ENCODE results near the gene KCND3.

KCND3 gene

GRCh38 chr1:111961773-111962565 is 27.5 kb downstream of the KCND3 start:
- H3K27ac ChIP-seq (ENCODE audit: low read depth in 2 of 2, low read length in 2 of 2) = no peak overlapping the region
- H3K4me3 ChIP-seq (ENCODE audit: low read length in 2 of 2) = no peak overlapping the region
- no peaks in the 10 kb centered on the region for H3K27me3 ChIP-seq (ENCODE audit: control insufficient read depth in 2 of 2, insufficient read depth in 2 of 2, low read length in 2 of 2)
- no peaks in the 10 kb centered on the region for H3K9me3 ChIP-seq (ENCODE audit: control insufficient read depth in 2 of 2, low read length in 2 of 2)
- no peak overlapping the region for H3K9ac ChIP-seq (ENCODE audit: low read depth in 1 of 2, low read length in 2 of 2)
- H3K4me1 ChIP-seq (ENCODE audit: control insufficient read depth in 2 of 2, insufficient read depth in 2 of 2, low read length in 2 of 2) = peaks cover 0 to 6% of the 10 kb centered on the region in 2 donors
- H3K36me3 ChIP-seq (ENCODE audit: control insufficient read depth in 2 of 2, insufficient read depth in 2 of 2, low read length in 2 of 2) = no peaks in the 10 kb centered on the region

- Histone ChIP-seq H3K9me3 (ENCODE audit: control insufficient read depth in 2 of 2, low read length in 2 of 2) (no peaks in the 10 kb centered on the region), H3K4me1 (ENCODE audit: control insufficient read depth in 2 of 2, insufficient read depth in 2 of 2, low read length in 2 of 2) (peaks cover 0 to 6% of the 10 kb centered on the region in 2 donors), H3K27me3 (ENCODE audit: control insufficient read depth in 2 of 2, insufficient read depth in 2 of 2, low read length in 2 of 2) (no peaks in the 10 kb centered on the region), H3K36me3 (ENCODE audit: control insufficient read depth in 2 of 2, insufficient read depth in 2 of 2, low read length in 2 of 2) (no peaks in the 10 kb centered on the region), H3K27ac (ENCODE audit: low read depth in 2 of 2, low read length in 2 of 2) (no peak overlapping the region), H3K4me3 (ENCODE audit: low read length in 2 of 2) (no peak overlapping the region), H3K9ac (ENCODE audit: low read depth in 1 of 2, low read length in 2 of 2) (no peak overlapping the region)
Observed at GRCh38 chr1:111961016-111961415, 28.5 kb downstream of the KCND3 start.

- Histone ChIP-seq H3K27me3 (ENCODE audit: control insufficient read depth in 2 of 2, insufficient read depth in 2 of 2, low read length in 2 of 2) (no peaks in the 10 kb centered on the region), H3K4me1 (ENCODE audit: control insufficient read depth in 2 of 2, insufficient read depth in 2 of 2, low read length in 2 of 2) (peaks cover 0 to 6% of the 10 kb centered on the region in 2 donors), H3K9me3 (ENCODE audit: control insufficient read depth in 2 of 2, low read length in 2 of 2) (no peaks in the 10 kb centered on the region), H3K36me3 (ENCODE audit: control insufficient read depth in 2 of 2, insufficient read depth in 2 of 2, low read length in 2 of 2) (no peaks in the 10 kb centered on the region), H3K4me3 (ENCODE audit: low read length in 2 of 2) (no peak overlapping the region), H3K9ac (ENCODE audit: low read depth in 1 of 2, low read length in 2 of 2) (no peak overlapping the region), H3K27ac (ENCODE audit: low read depth in 2 of 2, low read length in 2 of 2) (no peak overlapping the region)
Observed at GRCh38 chr1:111959436-111959835, 30.0 kb downstream of the KCND3 start.

GRCh38 chr1:111958851-111959250 is 30.6 kb downstream of the KCND3 start:
- no peak overlapping the region for H3K27ac ChIP-seq (ENCODE audit: low read depth in 2 of 2, low read length in 2 of 2)
- peaks cover 0 to 6% of the 10 kb centered on the region in 2 donors for H3K4me1 ChIP-seq (ENCODE audit: control insufficient read depth in 2 of 2, insufficient read depth in 2 of 2, low read length in 2 of 2)
- H3K27me3 ChIP-seq (ENCODE audit: control insufficient read depth in 2 of 2, insufficient read depth in 2 of 2, low read length in 2 of 2) = no peaks in the 10 kb centered on the region
- H3K4me3 ChIP-seq (ENCODE audit: low read length in 2 of 2) = no peak overlapping the region
- no peaks in the 10 kb centered on the region for H3K9me3 ChIP-seq (ENCODE audit: control insufficient read depth in 2 of 2, low read length in 2 of 2)
- H3K36me3 ChIP-seq (ENCODE audit: control insufficient read depth in 2 of 2, insufficient read depth in 2 of 2, low read length in 2 of 2) = no peaks in the 10 kb centered on the region
- H3K9ac ChIP-seq (ENCODE audit: low read depth in 1 of 2, low read length in 2 of 2) = no peak overlapping the region

- H3K4me3 ChIP-seq (ENCODE audit: low read length in 2 of 2) = no peak overlapping the region
- peaks cover 0 to 6% of the 10 kb centered on the region in 2 donors for H3K4me1 ChIP-seq (ENCODE audit: control insufficient read depth in 2 of 2, insufficient read depth in 2 of 2, low read length in 2 of 2)
- H3K9me3 ChIP-seq (ENCODE audit: control insufficient read depth in 2 of 2, low read length in 2 of 2) = no peaks in the 10 kb centered on the region
- H3K27ac ChIP-seq (ENCODE audit: low read depth in 2 of 2, low read length in 2 of 2) = no peak overlapping the region
- no peak overlapping the region for H3K9ac ChIP-seq (ENCODE audit: low read depth in 1 of 2, low read length in 2 of 2)
- no peaks in the 10 kb centered on the region for H3K36me3 ChIP-seq (ENCODE audit: control insufficient read depth in 2 of 2, insufficient read depth in 2 of 2, low read length in 2 of 2)
- H3K27me3 ChIP-seq (ENCODE audit: control insufficient read depth in 2 of 2, insufficient read depth in 2 of 2, low read length in 2 of 2) = no peaks in the 10 kb centered on the region
Observed at GRCh38 chr1:111958075-111958474, 31.4 kb downstream of the KCND3 start.

- Histone ChIP-seq H3K9me3 (ENCODE audit: control insufficient read depth in 2 of 2, low read length in 2 of 2) (no peaks in the 10 kb centered on the region), H3K9ac (ENCODE audit: low read depth in 1 of 2, low read length in 2 of 2) (no peak overlapping the region), H3K4me1 (ENCODE audit: control insufficient read depth in 2 of 2, insufficient read depth in 2 of 2, low read length in 2 of 2) (peaks cover 0 to 6% of the 10 kb centered on the region in 2 donors), H3K36me3 (ENCODE audit: control insufficient read depth in 2 of 2, insufficient read depth in 2 of 2, low read length in 2 of 2) (no peaks in the 10 kb centered on the region), H3K27ac (ENCODE audit: low read depth in 2 of 2, low read length in 2 of 2) (no peak overlapping the region), H3K4me3 (ENCODE audit: low read length in 2 of 2) (no peak overlapping the region), H3K27me3 (ENCODE audit: control insufficient read depth in 2 of 2, insufficient read depth in 2 of 2, low read length in 2 of 2) (no peaks in the 10 kb centered on the region)
Observed at GRCh38 chr1:111956155-111956771, 33.2 kb downstream of the KCND3 start.

- H3K36me3 ChIP-seq (ENCODE audit: control insufficient read depth in 2 of 2, insufficient read depth in 2 of 2, low read length in 2 of 2) = no peaks in the 10 kb centered on the region
- H3K27me3 ChIP-seq (ENCODE audit: control insufficient read depth in 2 of 2, insufficient read depth in 2 of 2, low read length in 2 of 2) = no peaks in the 10 kb centered on the region
- no peaks in the 10 kb centered on the region for H3K9me3 ChIP-seq (ENCODE audit: control insufficient read depth in 2 of 2, low read length in 2 of 2)
- H3K27ac ChIP-seq (ENCODE audit: low read depth in 2 of 2, low read length in 2 of 2) = no peak overlapping the region
- peaks cover 0 to 6% of the 10 kb centered on the region in 2 donors for H3K4me1 ChIP-seq (ENCODE audit: control insufficient read depth in 2 of 2, insufficient read depth in 2 of 2, low read length in 2 of 2)
- H3K9ac ChIP-seq (ENCODE audit: low read depth in 1 of 2, low read length in 2 of 2) = no peak overlapping the region
- no peak overlapping the region for H3K4me3 ChIP-seq (ENCODE audit: low read length in 2 of 2)
Observed at GRCh38 chr1:111955755-111956154, 33.7 kb downstream of the KCND3 start.

- H3K27ac ChIP-seq (ENCODE audit: low read depth in 2 of 2, low read length in 2 of 2) = no peak overlapping the region
- no peaks in the 10 kb centered on the region for H3K9me3 ChIP-seq (ENCODE audit: control insufficient read depth in 2 of 2, low read length in 2 of 2)
- H3K27me3 ChIP-seq (ENCODE audit: control insufficient read depth in 2 of 2, insufficient read depth in 2 of 2, low read length in 2 of 2) = no peaks in the 10 kb centered on the region
- no peak overlapping the region for H3K4me3 ChIP-seq (ENCODE audit: low read length in 2 of 2)
- H3K9ac ChIP-seq (ENCODE audit: low read depth in 1 of 2, low read length in 2 of 2) = no peak overlapping the region
- peaks cover 0 to 5% of the 10 kb centered on the region in 2 donors for H3K4me1 ChIP-seq (ENCODE audit: control insufficient read depth in 2 of 2, insufficient read depth in 2 of 2, low read length in 2 of 2)
- no peaks in the 10 kb centered on the region for H3K36me3 ChIP-seq (ENCODE audit: control insufficient read depth in 2 of 2, insufficient read depth in 2 of 2, low read length in 2 of 2)
Observed at GRCh38 chr1:111953797-111954196, 35.7 kb downstream of the KCND3 start.

- H3K9ac ChIP-seq (ENCODE audit: low read depth in 1 of 2, low read length in 2 of 2) = no peak overlapping the region
- H3K27me3 ChIP-seq (ENCODE audit: control insufficient read depth in 2 of 2, insufficient read depth in 2 of 2, low read length in 2 of 2) = no peaks in the 10 kb centered on the region
- no peaks in the 10 kb centered on the region for H3K36me3 ChIP-seq (ENCODE audit: control insufficient read depth in 2 of 2, insufficient read depth in 2 of 2, low read length in 2 of 2)
- H3K9me3 ChIP-seq (ENCODE audit: control insufficient read depth in 2 of 2, low read length in 2 of 2) = no peaks in the 10 kb centered on the region
- no peak overlapping the region for H3K4me3 ChIP-seq (ENCODE audit: low read length in 2 of 2)
- no peaks in the 10 kb centered on the region for H3K4me1 ChIP-seq (ENCODE audit: control insufficient read depth in 2 of 2, insufficient read depth in 2 of 2, low read length in 2 of 2)
- no peak overlapping the region for H3K27ac ChIP-seq (ENCODE audit: low read depth in 2 of 2, low read length in 2 of 2)
Observed at GRCh38 chr1:111952125-111952657, 37.3 kb downstream of the KCND3 start.
